ENCODE results near the gene HINFP. TPM values are rescaled to one million over a fixed set of nuclear protein-coding genes. Genes with fewer than 3 reads are reported as not detected.
A peak's percentile ranks its signal among the peaks of the same experiment; 100 is the strongest.

HINFP gene
- total RNA-seq, 1 donor from 2014 or later = 38.5 TPM

- peak overlapping the region; percentile 75 for H3K4me3 Mint-ChIP-seq
- H3K36me3 Mint-ChIP-seq (ENCODE audit: low read depth) = no peaks in the 10 kb centered on the region
- H3K9me3 Mint-ChIP-seq = no peaks in the 10 kb centered on the region
- H3K4me1 Mint-ChIP-seq = peaks cover 11% of the 10 kb centered on the region
- no peak overlapping the region for H3K27ac Mint-ChIP-seq (ENCODE audit: unreplicated experiment)
- no peak for DNase-seq (ENCODE audit: low read depth, low spot score)
- TF ChIP-seq CTCF (conservative IDR thresholded peaks at IDR 0.05) = no peak
- H3K27me3 Mint-ChIP-seq (ENCODE audit: low read depth) = no peaks in the 10 kb centered on the region
These were observed 46.6 kb downstream of the HINFP start for GRCh38 chr11:119167933-119168332.

GRCh38 chr11:119168471-119169281 lies 47.3 kb downstream of the HINFP start, which contains the start of gene NLRX1:
Gene NLRX1, plus strand, starts transcription at chr11:119168725. Its CDS starts 2,679 bp downstream, at chr11:119171404.
- Mint-ChIP-seq H3K27ac (ENCODE audit: unreplicated experiment) (peak within 1 kb of the TSS; percentile 88), H3K4me1 (peaks cover 11% of the 10 kb centered on the region), H3K9me3 (no peaks in the 10 kb centered on the region), H3K27me3 (ENCODE audit: low read depth) (no peaks in the 10 kb centered on the region), H3K36me3 (ENCODE audit: low read depth) (no peaks in the 10 kb centered on the region), H3K4me3 (peak within 1 kb of the TSS; percentile 85)
- peak; percentile 75 for TF ChIP-seq CTCF (conservative IDR thresholded peaks at IDR 0.05)
- DNase-seq (ENCODE audit: low read depth, low spot score) = peak; percentile 80

- Mint-ChIP-seq H3K9me3 (no peaks in the 10 kb centered on the region), H3K27me3 (ENCODE audit: low read depth) (no peaks in the 10 kb centered on the region), H3K36me3 (ENCODE audit: low read depth) (no peaks in the 10 kb centered on the region), H3K4me3 (peak overlapping the region; percentile 85), H3K27ac (ENCODE audit: unreplicated experiment) (peak overlapping the region; percentile 88), H3K4me1 (peaks cover 11% of the 10 kb centered on the region)
- TF ChIP-seq CTCF (conservative IDR thresholded peaks at IDR 0.05) = no peak
- DNase-seq (ENCODE audit: low read depth, low spot score) = no peak
These were observed 47.9 kb downstream of the HINFP start for GRCh38 chr11:119169282-119169719.

- Mint-ChIP-seq H3K36me3 (ENCODE audit: low read depth) (no peaks in the 10 kb centered on the region), H3K9me3 (no peaks in the 10 kb centered on the region), H3K27ac (ENCODE audit: unreplicated experiment) (peak overlapping the region; percentile 50), H3K4me3 (peak overlapping the region; percentile 19), H3K4me1 (peaks cover 20% of the 10 kb centered on the region), H3K27me3 (ENCODE audit: low read depth) (no peaks in the 10 kb centered on the region)
- DNase-seq (ENCODE audit: low read depth, low spot score) = no peak
- no peak for TF ChIP-seq CTCF (conservative IDR thresholded peaks at IDR 0.05)
These were observed 51.1 kb downstream of the HINFP start for GRCh38 chr11:119172513-119172912.

- Mint-ChIP-seq H3K27me3 (ENCODE audit: low read depth) (no peaks in the 10 kb centered on the region), H3K4me1 (peaks cover 30% of the 10 kb centered on the region), H3K9me3 (no peaks in the 10 kb centered on the region), H3K36me3 (ENCODE audit: low read depth) (no peaks in the 10 kb centered on the region), H3K27ac (ENCODE audit: unreplicated experiment) (no peak overlapping the region), H3K4me3 (no peak overlapping the region)
- no peak for DNase-seq (ENCODE audit: low read depth, low spot score)
- no peak for TF ChIP-seq CTCF (conservative IDR thresholded peaks at IDR 0.05)
These were observed 52.1 kb downstream of the HINFP start for GRCh38 chr11:119173453-119173852.

Data from neural crest cell (in vitro differentiated cells).